ENCODE results near the gene HTR1D.
"Not testable (repeated sequence)": the region's sequence is repeated elsewhere in the genome, so short reads cannot be mapped to it uniquely, and the experiment has no call there.

HTR1D gene

DNA sequence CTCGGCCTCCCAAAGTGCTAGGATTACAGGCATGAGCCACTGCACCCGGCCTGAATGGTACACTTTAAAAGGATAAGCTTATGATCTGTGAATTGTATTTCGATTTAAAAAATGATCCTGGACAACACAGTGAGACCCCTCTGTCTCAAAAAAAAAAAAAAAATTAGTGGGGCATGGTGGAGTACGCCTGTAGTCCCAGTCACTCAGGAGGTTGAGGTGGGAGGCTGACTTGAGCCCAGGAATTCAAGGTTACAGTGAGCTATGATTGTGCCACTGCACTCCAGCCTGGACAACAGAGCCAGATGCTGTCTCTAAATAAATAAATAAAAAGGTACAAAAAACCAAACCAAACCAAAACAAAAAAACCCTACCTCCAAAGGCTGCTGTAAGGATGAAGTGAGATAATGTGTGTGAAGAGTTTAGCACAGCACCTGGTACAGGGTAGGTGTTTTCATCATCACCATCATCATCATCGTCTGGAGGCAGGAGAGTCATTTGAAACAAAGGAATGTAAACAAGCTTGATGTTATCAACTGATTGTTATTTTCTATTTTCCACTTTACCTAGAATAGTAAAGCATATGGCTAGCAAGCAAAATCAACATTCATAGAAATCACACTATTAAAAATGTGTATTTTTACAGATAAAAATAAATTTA lies 22.5 kb upstream of the HTR1D start:
- no peak for DNase-seq
- H3K9me3 ChIP-seq (ENCODE audit: severe bottlenecking): no peaks in the 10 kb centered on the region
- H3K4me3 ChIP-seq (ENCODE audit: low read depth, low read length): no peak overlapping the region
- no peaks in the 10 kb centered on the region for H3K27me3 ChIP-seq (ENCODE audit: insufficient read depth, low read depth, severe bottlenecking)
- no peak overlapping the region for H3K27ac ChIP-seq
- H3K36me3 ChIP-seq: no peaks in the 10 kb centered on the region
- TF ChIP-seq, protein P1, sequence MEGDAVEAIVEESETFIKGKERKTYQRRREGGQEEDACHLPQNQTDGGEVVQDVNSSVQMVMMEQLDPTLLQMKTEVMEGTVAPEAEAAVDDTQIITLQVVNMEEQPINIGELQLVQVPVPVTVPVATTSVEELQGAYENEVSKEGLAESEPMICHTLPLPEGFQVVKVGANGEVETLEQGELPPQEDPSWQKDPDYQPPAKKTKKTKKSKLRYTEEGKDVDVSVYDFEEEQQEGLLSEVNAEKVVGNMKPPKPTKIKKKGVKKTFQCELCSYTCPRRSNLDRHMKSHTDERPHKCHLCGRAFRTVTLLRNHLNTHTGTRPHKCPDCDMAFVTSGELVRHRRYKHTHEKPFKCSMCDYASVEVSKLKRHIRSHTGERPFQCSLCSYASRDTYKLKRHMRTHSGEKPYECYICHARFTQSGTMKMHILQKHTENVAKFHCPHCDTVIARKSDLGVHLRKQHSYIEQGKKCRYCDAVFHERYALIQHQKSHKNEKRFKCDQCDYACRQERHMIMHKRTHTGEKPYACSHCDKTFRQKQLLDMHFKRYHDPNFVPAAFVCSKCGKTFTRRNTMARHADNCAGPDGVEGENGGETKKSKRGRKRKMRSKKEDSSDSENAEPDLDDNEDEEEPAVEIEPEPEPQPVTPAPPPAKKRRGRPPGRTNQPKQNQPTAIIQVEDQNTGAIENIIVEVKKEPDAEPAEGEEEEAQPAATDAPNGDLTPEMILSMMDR (IDR thresholded peaks at IDR 0.05; ENCODE audit: low read depth, low read length): no peak

DNA sequence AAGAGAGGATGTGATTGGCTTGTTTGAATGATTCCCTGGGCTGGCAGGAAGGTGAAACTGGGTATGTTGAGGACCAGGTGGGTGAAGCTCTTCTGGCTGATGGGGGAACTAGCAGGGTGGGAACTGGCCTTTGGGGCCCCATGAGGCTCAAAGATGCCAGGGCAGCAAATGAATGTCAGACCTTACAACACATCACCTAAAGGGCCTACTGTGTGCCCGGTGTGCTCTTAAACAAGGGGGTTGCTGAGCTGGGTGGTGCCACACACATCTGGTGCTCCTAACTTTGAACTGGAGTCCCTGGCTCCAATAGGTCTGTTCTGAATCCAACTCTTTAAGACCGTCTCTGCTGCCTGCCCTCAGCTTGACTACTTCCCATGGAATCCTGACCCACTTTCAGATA lies 21.3 kb upstream of the HTR1D start:
- TF ChIP-seq, protein P1 (IDR thresholded peaks at IDR 0.05; ENCODE audit: low read depth, low read length): no peak
- DNase-seq: no peak
- H3K4me3 ChIP-seq (ENCODE audit: low read depth, low read length): no peak overlapping the region

DNA sequence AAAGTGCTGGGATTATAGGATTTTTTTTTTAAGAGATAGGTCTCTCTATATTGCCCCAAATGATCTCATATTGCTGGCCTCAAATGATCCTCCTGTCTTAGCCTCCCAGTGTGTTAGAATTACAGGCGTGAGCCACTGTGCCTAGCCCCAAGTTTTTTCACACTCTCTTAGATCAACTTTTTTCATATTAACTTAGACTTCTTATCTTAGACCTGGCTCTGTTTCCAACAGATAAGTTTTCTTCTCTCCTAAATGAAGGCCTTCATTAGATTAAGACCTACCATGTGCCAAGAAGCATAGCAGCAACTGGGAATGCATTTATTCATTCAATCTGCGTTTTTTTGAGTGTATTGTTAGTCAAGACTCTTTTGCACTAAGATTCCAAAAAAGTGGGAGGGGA lies 20.2 kb upstream of the HTR1D start:
- H3K27me3 ChIP-seq (ENCODE audit: insufficient read depth, low read depth, severe bottlenecking): no peaks in the 10 kb centered on the region
- H3K27ac ChIP-seq: no peak overlapping the region
- H3K36me3 ChIP-seq: no peaks in the 10 kb centered on the region
- TF ChIP-seq, protein P1 (IDR thresholded peaks at IDR 0.05; ENCODE audit: low read depth, low read length): no peak
- no peak overlapping the region for H3K4me3 ChIP-seq (ENCODE audit: low read depth, low read length)
- DNase-seq: no peak
- no peaks in the 10 kb centered on the region for H3K9me3 ChIP-seq (ENCODE audit: severe bottlenecking)

More for the DNA sequence above, 21.3 kb upstream of the HTR1D start:
- H3K27me3 ChIP-seq (ENCODE audit: insufficient read depth, low read depth, severe bottlenecking): no peaks in the 10 kb centered on the region
- H3K27ac ChIP-seq: no peak overlapping the region
- no peaks in the 10 kb centered on the region for H3K9me3 ChIP-seq (ENCODE audit: severe bottlenecking)
- H3K36me3 ChIP-seq: no peaks in the 10 kb centered on the region

DNA sequence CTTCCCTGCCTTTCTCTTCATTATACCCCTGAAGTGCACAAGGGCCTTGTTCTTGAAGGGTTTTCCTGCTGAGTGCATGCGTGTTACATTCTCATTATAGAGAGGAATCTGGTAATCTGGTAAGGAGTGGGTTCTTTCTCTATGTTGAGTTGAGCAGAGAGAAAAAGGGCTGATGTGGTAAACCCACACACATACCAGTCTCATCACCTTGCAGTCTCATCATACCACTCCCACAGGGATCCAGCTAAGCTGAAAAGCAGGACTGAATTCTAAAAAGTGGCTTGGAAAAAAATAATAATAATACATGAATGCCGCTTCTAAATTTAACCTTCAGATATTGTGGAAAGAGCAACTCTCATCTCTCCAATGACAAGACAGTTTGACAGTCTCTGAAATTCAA lies 10.5 kb upstream of the HTR1D start:
- H3K36me3 ChIP-seq: no peaks in the 10 kb centered on the region
- H3K4me3 ChIP-seq (ENCODE audit: low read depth, low read length): no peak overlapping the region
- no peaks in the 10 kb centered on the region for H3K9me3 ChIP-seq (ENCODE audit: severe bottlenecking)
- TF ChIP-seq, protein P1 (IDR thresholded peaks at IDR 0.05; ENCODE audit: low read depth, low read length): no peak
- no peak for DNase-seq
- no peaks in the 10 kb centered on the region for H3K27me3 ChIP-seq (ENCODE audit: insufficient read depth, low read depth, severe bottlenecking)
- H3K27ac ChIP-seq: no peak overlapping the region

DNA sequence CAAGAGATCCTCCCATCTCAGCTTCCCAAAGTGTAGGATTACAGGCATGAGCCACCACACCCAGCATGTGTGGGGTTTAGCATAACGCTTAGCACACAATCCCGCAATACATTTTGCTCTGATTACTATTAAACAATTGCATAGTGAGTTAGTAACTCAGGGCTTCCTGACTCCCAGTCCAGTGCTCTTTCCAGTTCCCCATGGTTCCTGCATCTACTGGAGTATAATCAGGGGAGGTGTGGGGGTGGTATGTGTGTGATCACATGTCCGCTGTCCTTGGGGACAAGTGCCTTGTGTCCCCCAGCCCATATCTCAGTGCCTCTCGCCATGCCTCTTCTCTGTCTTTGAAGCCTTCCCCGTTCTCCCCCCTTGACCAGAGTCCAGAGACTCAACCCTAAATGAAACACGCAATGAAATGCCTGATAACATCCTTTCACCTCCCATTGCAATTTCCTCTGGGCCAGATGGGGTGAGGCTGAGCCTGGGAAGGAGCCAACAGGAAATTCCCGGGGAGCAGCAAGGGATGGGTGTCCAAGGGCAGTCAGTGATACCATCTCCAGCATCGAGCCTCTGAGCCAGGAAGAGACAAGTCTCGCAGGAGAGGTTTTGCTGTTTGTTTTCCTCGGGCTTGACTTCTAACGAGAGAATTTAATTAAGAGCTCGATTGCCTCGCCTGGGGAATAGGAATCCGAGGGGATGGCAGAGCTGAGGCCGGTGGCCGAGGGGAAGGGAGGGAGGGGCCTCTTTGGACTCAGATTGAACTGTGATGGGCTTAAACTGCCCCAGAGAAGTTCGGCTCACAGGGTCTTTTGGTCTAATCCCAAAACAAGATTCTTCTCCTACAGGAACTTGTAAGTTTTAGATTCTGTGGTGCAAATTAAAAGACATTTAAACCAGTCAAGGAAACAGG lies 7.7 kb upstream of the HTR1D start:
- TF ChIP-seq, protein P1 (IDR thresholded peaks at IDR 0.05; ENCODE audit: low read depth, low read length): no peak
- H3K36me3 ChIP-seq: no peaks in the 10 kb centered on the region
- no peaks in the 10 kb centered on the region for H3K9me3 ChIP-seq (ENCODE audit: severe bottlenecking)
- no peaks in the 10 kb centered on the region for H3K27me3 ChIP-seq (ENCODE audit: insufficient read depth, low read depth, severe bottlenecking)
- no peak overlapping the region for H3K27ac ChIP-seq
- H3K4me3 ChIP-seq (ENCODE audit: low read depth, low read length): no peak overlapping the region
- DNase-seq: no peak

DNA sequence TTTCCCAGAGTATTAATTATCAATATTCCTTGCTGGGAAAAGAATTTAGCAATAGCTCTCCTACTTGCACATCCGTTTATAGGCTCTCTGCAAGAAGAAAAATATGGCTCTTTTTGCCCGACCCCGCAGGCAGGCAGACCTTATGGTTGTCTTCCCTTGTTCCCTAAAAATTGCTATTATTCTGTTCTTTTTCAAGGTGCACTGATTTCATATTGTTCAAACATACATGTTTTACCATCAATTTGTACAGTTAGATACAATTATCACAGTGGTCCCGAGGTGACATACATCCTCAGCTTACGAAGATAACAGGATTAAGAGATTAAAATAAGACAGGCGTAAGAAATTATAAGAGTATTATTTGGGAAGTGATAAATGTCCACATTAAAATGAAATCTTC lies 6.7 kb upstream of the HTR1D start:
- H3K27ac ChIP-seq; H3K9me3 ChIP-seq (ENCODE audit: severe bottlenecking); DNase-seq; H3K36me3 ChIP-seq; H3K27me3 ChIP-seq (ENCODE audit: insufficient read depth, low read depth, severe bottlenecking); H3K4me3 ChIP-seq (ENCODE audit: low read depth, low read length): not testable (repeated sequence)

DNA sequence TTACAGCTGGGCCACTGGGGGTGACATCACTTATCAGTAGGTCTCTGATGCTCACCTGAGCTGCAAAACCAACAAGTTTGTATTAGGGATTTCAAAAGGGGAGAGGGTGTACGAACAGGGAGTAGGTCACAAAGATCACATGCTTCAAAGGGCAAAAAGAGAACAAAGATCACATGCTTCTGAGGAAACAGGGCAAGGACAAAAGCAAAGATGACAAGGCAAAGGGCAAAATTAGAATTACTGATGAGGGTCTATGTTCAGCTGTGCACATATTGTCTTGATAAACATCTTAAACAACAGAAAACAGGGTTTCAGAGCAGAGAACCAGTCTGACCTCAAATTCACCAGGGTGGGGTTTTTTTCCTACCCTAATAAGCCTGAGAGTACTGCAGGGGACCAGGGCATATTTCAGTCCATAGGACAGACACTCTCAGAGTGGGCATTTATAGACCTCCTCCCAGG lies 6.2 kb upstream of the HTR1D start:
- not testable (repeated sequence) for H3K36me3 ChIP-seq, DNase-seq

More for the DNA sequence above, 6.2 kb upstream of the HTR1D start:
- not testable (repeated sequence) for H3K9me3 ChIP-seq (ENCODE audit: severe bottlenecking); H3K27me3 ChIP-seq (ENCODE audit: insufficient read depth, low read depth, severe bottlenecking); H3K4me3 ChIP-seq (ENCODE audit: low read depth, low read length); H3K27ac ChIP-seq

Data from WERI-Rb-1 (cell line).